GM19043 (cell line): Measurements from ENCODE around the gene BRD3.

Experiments used
- ATAC-seq: cut with Tn5 transposase; IDR thresholded peaks from one replicate; pipeline ENCODE4 v1.9.1; 2021; ENCODE audit warnings: low read depth; ENCODE audit not compliant: unreplicated experiment

Gene BRD3

DNA sequence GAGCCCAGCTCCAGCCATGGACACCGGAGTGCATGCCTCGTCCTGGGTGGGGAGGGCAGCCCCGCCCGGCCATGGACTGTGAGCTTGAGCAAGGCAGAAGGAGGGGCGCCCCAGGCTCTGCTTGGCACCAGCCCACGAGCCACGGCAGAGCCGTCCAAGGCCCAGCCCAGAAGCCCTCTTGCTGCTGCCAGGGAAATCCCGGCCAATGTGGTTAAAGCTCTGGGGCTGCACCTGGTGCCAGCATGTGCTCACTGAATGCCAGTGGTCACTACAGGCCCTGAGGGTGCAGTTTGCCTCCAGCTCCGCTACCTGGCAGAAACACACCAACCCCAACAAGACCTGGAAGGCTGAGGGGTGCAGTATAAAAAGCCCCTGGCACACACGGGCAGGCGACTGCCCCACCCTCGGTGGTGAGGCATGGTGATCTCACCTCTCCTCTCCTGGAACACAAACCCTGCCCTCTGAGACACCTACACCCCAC is 11.8 kb downstream of the BRD3 start:
- no peak for ATAC-seq

DNA sequence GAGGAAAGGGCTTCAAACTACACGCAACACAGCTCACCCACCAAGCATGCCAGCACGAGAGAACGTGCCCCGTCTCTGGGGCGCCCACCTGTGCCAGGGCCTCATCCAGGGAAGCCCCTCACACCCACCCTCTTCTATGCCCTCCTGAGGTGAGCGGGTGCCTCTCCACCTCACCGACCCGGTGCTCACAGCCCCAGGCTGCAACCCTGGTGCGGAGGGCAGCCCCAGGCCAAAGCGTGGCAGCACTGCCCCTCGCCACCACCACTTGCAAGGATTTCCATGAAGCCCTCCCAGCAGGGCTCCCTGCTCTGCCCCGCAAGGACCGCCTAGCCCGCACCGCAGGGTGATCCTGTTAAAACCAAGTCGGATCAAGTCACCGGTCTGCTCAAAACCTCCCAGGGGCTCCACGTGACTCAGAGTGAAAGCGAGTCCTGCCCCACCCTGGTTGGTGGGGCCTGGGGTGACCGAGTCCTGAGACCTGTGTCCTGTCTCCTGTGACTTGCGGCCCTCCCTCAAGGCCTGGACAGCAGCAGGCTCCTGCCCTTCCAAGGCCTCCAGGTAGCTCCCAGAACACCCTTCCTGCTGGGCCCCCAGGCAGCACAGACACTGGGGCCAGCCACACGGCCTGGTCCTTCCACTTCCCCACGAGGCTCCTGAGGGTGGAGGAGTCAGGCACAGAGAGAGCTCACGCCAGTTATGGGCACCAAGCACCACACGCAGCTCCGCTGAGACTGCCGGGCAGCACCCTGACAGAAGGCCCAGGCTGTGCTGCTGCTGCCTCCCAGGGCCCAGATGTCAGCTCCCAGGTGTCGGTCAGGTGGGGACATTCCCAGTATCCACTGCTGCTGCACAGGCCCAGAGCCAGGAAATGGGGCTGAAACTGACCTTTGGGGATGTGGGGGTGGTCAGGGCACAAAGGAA is 12.7 kb downstream of the BRD3 start:
- no peak for ATAC-seq

DNA sequence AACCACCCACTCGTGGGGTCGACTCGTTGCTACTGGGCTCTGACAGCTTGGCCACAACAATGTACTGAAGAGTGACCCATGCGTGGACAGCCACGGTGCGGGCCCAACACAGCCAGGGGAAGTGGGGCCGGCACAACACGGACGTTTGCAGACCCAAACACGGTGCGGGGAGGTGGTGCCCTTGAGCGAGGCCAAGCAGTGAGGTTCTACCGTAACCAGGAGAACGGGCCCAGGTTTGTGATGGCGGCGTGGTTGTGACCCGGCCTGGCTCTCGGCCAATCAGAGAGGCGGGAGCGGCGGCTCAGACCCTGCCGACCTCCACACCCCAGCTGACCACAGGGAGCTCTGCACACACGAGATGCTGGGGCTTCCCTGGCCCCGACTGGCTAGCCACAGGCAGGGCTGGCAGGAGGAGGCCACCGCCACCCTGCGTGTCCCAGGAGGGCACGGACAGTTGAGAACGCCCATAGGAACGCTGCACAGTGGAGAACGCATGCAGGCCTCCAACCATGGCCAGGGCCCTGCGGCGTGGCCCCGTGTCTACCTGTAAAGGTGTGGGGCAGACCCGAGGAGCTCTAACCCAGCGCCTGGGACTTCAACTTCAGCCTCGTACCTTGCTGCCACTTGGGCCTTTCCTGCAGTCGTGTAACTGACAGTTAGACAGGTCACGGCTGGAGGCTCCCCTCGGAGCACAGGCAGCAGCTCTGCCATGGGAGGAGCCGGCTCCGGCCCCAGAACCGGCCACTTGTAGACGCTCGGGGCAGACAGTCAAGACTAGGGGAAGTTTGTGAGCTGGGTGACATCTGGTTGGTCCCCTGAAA is 13.7 kb downstream of the BRD3 start:
- ATAC-seq, result no peak

DNA sequence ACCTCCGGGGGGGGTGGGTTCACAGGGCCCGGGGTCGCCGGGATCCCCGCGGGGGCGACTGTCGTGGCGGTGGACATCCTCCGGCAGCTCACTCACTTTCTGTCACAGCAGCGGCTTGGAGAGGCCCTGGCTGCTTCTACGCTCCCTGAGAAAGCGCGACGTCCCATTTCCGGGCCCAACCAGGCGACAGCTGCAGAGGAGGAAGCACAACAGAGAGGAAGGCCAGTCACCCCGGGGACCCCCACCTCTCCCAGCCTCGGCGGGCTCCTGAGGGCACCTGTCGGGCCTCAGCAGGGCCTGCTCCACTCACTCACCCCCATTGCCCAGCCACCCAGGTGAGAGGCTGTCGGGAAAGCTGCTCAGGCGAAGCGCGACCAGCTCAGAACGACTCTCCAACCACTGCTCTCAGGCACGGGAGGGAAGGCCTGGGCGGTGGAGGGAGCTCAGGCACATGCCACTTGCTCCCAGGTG is 14.4 kb downstream of the BRD3 start:
- no peak for ATAC-seq

DNA sequence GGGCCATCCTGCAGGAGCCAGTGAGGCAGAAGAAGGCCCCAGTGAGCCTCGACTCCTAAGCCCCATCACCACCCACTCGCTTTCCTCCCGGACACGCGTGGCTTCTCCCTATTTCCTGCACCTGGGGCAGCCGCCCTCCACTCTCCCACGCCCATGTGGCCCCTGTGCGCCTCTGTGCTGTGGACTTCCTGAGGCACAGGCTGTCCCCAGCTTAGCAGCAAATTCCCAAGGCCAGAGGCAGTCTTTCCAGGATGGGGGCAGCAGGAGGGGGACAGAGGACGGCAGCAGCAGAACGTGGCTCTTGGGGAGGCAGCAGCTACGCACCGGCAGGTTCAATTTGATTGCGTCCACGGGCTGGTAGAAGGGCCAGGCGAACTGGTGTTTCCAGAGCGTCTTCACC is 14.9 kb downstream of the BRD3 start:
- ATAC-seq, result no peak

DNA sequence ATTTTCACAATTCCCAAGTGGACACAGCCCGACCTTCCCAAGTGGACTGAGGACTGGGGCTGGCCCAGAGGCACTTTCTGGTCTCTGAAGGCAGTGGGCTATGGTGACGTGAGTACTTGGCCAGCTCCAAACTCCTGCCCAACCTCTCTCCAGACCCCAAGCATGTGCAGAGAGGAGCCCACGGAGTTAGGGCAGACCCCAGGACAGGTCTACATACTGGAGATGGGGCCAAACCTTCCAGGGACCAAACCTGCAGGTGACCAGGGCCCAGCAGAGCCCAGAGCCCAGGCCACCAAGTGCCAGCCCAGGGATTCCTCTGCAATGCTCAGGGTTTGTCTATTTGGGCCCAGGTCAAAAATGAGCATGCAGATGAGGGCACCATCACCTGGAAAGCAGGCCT is 15.3 kb downstream of the BRD3 start:
- ATAC-seq, result no peak

DNA sequence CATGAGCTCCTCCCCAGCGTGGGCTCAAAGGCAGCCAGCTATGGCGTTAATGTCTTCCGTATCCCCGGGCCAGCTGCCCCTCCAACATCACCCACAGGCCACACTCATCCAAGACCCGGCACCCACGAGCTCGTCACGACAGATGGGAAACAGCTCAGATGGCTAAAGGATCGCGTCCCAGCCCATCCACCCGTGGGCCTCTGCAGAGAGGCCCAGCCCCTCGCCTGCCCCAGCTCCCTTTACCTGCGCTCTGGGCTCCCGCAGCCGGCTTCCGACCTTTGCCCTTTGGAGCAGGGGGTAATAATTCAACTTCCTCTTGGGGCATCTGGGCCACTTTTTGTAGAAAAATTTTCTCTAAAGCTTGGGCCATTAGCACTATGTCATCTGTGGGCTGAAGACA is 16.5 kb downstream of the BRD3 start:
- no peak for ATAC-seq

DNA sequence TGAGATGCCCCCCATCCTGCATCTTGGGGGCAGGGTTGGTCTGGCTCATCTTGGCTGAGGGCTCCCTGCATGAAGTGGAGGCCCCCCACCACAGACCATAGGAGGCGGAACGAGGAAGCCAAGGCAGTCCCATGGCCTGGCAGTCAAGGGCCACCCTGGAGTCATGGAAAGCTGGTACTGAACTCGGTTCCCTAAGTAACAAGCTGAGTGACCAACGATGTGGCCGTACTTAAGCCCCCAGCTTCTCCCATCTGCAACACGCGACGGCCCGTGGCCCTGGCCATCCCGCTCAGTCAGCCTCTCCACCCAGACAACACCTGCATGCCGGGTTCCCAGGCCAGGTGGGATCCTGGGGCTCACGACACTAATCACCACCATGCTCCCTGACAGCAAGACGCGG is 17.1 kb downstream of the BRD3 start:
- no peak for ATAC-seq

DNA sequence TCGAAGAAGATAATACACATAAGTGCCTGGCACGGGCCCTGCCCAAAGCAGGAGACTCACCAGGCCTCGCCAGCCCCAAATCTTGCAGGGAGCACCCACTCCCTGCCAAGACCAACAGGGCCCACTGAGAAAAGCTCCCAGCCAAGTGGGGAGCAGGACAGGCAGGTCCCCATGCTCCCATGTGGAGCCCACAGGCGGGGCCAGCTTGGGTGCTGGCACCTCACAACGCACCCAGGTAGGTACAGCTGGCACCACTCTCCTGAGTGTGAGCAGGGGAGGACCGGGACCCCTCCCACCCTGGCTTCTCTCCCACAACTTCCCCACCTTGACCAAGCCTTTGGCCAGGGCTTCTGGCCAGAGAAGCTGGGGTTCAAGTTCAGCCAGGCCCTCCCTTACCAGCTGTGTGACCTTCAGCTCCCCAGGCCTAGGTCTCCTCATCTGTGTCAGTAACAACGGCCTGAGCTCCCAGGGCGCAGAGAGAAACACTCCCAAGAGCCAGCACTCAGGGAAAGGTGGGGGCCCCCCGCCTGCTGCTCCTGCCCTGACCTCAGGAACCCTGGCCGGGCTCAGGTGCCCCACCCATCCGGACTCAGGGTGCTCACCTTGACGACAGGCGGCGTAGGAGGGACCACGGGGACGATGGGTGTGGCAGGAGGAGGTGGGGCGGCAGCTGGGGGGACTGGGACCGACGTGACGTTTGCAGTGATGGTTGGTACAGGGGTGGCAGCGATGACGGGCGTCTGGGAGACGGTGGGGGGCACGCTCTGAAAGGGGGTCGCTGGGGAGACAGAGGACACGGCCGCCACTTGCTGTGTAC is 17.8 kb downstream of the BRD3 start:
- ATAC-seq, result no peak

DNA sequence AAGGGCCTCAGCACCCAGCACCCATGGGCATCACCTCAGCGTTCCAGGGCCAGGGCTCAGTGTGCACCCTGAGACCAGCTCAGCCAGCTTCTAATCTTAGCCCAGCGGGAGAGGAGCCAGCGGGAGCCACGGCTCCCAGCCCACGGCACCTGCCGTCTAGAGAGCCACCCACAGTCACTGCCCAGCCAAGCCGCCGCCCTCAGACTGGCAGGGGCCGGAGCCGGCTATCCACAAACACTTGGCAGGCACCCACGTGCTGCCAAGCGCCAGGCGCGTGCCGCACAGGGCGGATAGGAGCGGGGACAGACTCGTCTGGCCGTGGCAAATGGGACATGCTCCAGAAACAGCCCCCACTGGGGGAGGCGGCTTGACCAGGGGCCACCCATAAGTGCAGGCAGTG is 18.6 kb downstream of the BRD3 start:
- no peak for ATAC-seq

DNA sequence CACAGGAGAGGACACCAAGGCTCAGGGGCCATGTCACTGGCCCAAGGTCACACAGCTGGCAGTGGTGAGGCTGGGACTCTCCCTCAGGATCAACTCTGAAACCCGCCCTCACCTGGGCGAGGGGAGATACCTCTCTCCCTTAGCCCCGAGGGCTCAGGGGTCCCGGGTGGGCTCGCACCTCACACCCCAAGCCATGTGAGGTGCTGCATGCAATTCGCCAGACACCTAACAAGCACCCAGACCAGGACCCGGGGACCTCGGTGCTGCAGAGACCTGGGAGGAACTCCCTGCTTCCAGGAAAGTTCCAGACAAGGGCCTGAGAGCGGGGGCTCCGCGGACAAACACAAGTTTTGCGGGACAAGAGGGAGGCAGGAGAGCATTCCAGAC is 19.3 kb downstream of the BRD3 start:
- no peak for ATAC-seq

DNA sequence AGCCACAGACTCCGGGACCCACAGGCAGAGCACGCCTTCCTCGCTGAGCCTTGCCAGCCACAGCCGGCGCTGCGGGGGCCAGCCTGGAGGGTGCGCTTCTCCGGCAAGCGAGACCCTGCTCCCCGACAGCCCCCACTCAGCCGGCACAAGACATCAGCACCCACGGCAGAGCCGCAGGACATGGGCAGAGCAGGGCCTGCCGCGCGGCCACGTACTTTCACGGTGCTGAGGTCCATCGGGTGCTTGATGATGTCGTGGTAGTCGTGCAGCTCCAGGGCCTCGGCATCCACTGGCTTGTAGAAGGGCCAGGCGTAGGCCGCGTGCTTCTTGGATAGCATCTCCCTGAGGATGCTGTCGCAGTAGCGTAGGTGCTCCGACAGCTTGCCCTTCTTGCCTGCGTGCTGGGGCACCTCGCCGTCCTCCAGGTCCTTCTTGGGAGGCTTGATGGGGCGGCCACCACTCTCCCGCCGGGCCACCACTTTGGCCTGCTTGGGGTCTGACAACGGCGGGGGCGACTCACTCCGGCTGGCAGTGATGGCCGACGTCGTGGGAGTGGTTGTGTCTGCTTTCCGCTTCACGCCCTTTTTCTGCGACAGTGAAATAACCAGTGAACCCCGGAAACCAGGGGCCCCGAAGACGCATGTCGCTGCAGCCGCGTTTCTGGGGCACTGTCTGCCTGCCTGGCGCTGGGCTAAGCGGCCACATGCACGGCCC is 19.8 kb downstream of the BRD3 start:
- ATAC-seq, result no peak

DNA sequence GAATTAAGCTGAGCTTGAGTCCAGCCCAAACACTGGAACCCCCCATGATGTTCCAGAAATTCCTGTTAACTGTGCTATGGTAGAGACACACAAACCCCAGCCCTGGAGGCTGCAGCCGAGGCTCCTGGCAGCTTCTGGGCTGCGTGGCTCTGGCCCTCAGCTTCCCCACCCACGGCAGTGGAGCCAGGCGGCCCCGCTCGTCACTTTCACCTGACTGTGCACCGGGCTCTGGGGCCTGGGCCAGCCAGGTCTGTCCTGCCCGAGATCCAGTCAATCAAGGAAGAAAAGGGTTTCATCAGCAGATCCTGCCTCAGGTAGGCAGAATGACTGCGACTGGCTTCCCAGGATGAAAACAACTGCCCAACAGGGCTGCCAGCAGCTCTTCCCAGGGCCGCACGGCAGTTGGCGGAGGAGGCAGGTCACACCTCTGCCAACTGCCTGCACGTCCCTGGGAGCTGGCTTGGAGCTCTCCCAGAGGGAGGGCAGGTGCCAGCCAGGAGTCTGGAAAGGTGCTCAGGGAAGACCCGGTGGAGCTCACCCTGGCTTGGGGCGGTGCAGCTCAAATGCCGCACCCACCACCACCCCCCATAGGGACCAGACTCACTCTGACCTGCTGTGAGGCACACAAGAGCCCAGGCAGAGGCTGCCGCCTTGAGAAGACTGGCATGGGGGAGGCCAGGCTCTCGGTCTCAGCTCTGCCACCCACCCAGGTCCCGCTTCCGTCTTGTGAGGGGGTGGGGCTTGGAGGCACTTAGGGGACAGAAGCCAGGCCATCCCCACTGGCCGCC is 20.7 kb downstream of the BRD3 start:
- no peak for ATAC-seq

DNA sequence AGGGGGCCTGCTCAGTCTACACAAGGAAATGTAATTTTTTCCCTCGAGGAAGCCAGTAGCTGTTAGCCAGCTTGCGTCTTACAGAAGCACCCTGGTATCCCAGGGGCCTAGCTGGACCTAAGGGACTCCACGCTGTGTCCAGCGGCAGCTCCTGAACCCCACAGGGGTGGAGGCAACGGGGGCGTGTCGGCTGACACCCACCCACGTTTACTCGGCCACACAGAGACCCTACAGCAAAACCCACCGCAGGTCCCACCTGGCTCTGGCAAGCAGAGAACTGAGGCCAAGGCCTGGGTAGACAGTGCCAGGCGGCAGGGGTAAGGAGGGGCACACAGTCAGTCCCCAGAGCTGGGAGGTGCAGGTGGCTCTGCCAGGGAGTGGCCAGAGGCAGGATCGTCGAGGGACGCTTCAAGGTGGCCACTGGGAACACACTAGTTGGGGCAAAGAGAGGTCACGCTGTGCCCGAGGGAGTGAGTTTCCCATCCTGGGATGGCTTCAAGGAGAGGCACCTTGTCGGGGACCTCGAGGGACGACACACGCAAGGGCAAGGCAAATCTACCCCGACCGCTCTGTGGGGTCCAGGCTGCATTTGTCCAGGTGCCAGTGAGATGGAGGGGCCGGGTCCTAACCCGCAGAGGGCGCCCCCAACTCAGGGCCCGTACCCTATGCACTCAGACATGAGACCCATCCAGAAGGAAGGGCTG is 21.8 kb downstream of the BRD3 start:
- no peak for ATAC-seq

DNA sequence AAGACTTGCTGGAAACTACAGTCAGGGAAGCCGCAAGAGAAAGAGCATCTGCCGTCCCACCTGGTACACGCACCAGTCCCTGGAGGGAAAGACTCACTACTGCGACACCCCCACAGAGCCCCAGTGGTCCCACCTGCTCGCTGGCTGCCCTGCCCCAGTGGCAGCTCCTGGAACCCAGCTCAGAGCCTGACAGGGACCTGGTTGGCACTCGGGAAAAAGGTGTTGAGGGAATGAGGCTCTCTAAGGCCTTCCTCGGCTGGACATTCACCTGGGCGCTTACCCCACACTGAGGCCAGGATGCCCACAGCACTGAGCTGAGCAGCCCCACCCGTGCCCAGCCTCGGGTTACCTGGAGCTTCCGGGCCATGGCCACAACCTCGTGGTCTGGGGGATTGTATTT is 22.9 kb downstream of the BRD3 start:
- no peak for ATAC-seq

DNA sequence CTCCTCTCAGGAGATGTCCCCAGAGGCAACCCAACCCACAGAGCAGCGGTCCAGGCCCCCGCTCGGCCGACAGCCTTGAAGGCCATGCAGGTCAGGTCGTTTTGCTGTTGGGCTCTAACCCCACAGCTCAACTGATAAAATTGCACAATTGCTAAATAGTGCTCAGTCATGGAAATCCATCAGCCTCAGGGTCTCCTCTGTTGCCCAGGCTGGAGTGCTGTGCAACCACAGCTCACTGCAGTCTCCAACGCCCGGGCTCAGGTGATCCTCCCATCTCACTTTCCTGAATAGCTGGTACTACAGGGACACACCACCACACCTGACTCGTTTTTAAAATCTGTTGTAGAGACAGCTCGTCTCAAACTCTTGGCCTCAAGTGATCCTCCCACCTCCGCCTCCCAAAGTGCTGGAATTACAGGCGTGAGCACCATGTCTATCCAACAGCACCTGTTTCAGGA is 24.3 kb downstream of the BRD3 start:
- no peak for ATAC-seq

DNA sequence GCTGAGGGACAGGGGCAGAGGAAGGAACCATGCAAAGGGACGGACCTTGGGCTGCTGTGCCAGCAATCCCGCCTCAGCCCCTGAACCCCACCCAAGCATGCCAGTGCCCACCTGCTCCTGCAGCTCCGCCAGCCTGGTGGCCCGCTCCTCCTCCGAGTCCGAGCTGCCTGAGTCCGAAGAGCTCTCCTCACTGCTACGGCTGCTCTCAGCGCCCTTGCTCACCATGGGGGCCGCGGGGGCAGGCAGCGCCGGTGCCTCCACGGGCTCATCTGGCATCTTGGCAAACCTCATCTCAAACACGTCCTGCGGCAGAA is 26.2 kb downstream of the BRD3 start:
- ATAC-seq, result no peak

DNA sequence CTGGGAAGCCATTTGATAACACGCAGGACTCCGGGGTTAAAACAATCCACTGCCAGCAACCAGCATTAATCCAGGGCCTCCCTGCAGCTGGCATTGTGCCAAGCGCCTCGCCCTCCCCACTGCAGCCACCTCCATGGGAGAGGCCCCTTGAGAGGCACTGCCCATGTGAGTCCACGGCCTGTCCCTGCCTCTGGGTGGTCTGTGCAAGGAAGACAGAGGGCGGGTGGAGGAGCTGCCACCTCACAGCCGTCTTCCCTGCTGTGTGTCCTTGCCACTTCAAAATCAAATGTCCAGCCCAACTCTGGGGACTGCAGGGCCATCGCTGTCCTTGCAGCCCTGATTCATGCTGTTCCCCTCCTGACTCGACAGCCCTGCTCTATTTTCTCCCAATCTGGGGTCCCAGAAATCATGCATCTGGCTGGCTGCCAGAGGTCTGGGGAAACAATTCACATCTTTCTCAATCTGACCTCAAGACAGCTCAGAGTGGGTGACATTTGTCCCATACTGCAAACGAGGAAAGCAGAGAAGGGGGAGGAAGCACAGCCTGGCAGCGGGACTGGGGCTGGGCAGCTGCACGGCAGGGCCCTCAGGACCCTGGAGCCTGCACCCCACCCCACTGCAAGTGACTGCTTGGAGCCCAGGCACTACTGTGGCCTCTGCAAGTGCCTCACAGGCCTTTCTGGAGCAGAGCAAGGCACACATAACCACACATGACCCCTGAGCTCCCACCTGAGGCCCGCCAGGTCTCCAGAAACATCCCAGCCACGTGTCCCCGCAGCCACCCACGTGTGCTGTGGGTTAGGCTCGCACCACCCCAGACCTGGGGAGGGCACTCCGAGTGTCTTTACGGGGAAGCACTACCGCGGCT is 26.8 kb downstream of the BRD3 start:
- ATAC-seq, result no peak
